OCI-LY3 (cell line): Measurements from ENCODE around the gene GRHL3.

Experiments
- H2AFZ ChIP-seq: fragments of 200-600, 300-600 bp; shearing (Covaris generic); 2 replicates; pipeline ENCODE4 v1.6.0; 2014; ENCODE audit warnings: antibody characterized with exemption, low read depth, low read length
- H3K27ac ChIP-seq: fragments of 200-600, 300-600 bp; sonication (generic); 2 replicates; pipeline ENCODE4 v1.5.1; 2014; ENCODE audit warnings: mild to moderate bottlenecking, low read length, moderate library complexity, mixed read lengths
- H3K27me3 ChIP-seq: fragments of 200-600, 300-600 bp; sonication (generic); 2 replicates; pipeline ENCODE4 v1.6.1; 2014; ENCODE audit warnings: low read depth, low read length, mixed read lengths
- H3K36me3 ChIP-seq: fragments of 200-600, 300-600 bp; sonication (generic); replicated peaks from 2 replicates; pipeline ENCODE3; 2014; ENCODE audit warnings: low read depth, low read length, mixed read lengths
- H3K4me1 ChIP-seq: fragments of 300-600, 200-600 bp; sonication (generic); 2 replicates; pipeline ENCODE4 v1.6.1; 2014; ENCODE audit warnings: low read length, mixed read lengths
- H3K4me2 ChIP-seq: fragments of 200-600, 300-600 bp; sonication (generic); 2 replicates; pipeline ENCODE4 v1.6.1; 2014; ENCODE audit warnings: low read length, mixed read lengths
- H3K4me3 ChIP-seq: fragments of 300-600, 200-600 bp; sonication (generic); 2 replicates; pipeline ENCODE4 v1.5.1; 2014; ENCODE audit warnings: antibody characterized with exemption, mild to moderate bottlenecking, low read length, moderate library complexity
- H3K79me2 ChIP-seq: fragments of 300-600, 200-600 bp; shearing (Covaris generic); 2 replicates; pipeline ENCODE4 v1.6.1; 2014; ENCODE audit warnings: mild to moderate bottlenecking, low read length, mixed read lengths
- H3K9ac ChIP-seq: fragments of 300-600, 200-600 bp; shearing (Covaris generic); 2 replicates; pipeline ENCODE4 v1.6.0; 2014; ENCODE audit warnings: mild to moderate bottlenecking, low read length, moderate library complexity
- H3K9me3 ChIP-seq: fragments of 200-600, 300-600 bp; shearing (Covaris generic); 2 replicates; pipeline ENCODE4 v1.6.1; 2014; ENCODE audit warnings: low read length, mixed read lengths; ENCODE audit not compliant: insufficient read depth
- H4K20me1 ChIP-seq: fragments of 200-600, 300-600 bp; sonication (generic); 2 replicates; pipeline ENCODE4 v1.6.1; 2016; ENCODE audit warnings: low read length, mixed read lengths; ENCODE audit not compliant: insufficient read depth
- EZH2phosphoT487 ChIP-seq: fragments of 200-600 bp; shearing (Covaris generic); IDR thresholded peaks from 2 replicates; pipeline ENCODE4 v1.6.1; 2018; ENCODE audit warnings: antibody characterized with exemption, mixed run types, low read depth
- TF ChIP-seq, protein P1 (sequence below): fragments of 200-600, 300-600 bp; sonication (generic); IDR thresholded peaks from 2 replicates; pipeline ENCODE4 v1.5.1; 2014; ENCODE audit warnings: antibody characterized with exemption, low read length, low read depth

Gene GRHL3

GRCh38 chr1:24300971-24301784 is 18.0 kb upstream of the GRHL3 start:
- H2AFZ ChIP-seq: no peak overlapping the region
- H3K4me1 ChIP-seq: peaks cover 8% of the 10 kb centered on the region
- H3K27ac ChIP-seq: no peak overlapping the region

DNA sequence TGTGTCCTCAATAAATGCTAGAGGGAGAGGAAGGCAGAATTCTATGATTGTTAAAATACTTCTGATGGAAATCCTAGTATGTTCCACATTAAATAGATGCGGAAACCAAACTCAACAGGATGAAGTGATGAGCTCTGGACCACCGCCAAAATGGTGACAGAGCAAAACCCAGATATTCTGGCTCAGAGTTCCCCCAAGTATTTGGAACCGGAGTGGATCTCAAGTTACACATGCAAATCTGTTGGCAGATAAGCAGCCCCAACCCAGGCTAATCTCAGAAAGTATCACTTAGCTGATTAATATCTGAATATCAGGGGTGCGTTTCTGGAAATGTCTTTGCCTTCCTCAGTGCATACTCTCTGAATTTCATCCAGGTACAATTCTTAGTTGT is 17.4 kb upstream of the GRHL3 start:
- H3K27me3 ChIP-seq: no peaks in the 10 kb centered on the region
- H3K79me2 ChIP-seq: no peaks in the 10 kb centered on the region
- no peak overlapping the region for H3K4me3 ChIP-seq
- no peak overlapping the region for H3K4me2 ChIP-seq
- TF ChIP-seq EZH2phosphoT487: no peak
- TF ChIP-seq, protein P1, sequence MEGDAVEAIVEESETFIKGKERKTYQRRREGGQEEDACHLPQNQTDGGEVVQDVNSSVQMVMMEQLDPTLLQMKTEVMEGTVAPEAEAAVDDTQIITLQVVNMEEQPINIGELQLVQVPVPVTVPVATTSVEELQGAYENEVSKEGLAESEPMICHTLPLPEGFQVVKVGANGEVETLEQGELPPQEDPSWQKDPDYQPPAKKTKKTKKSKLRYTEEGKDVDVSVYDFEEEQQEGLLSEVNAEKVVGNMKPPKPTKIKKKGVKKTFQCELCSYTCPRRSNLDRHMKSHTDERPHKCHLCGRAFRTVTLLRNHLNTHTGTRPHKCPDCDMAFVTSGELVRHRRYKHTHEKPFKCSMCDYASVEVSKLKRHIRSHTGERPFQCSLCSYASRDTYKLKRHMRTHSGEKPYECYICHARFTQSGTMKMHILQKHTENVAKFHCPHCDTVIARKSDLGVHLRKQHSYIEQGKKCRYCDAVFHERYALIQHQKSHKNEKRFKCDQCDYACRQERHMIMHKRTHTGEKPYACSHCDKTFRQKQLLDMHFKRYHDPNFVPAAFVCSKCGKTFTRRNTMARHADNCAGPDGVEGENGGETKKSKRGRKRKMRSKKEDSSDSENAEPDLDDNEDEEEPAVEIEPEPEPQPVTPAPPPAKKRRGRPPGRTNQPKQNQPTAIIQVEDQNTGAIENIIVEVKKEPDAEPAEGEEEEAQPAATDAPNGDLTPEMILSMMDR: no peak
- no peak overlapping the region for H3K27ac ChIP-seq
- H3K36me3 ChIP-seq: no peaks in the 10 kb centered on the region
- no peaks in the 10 kb centered on the region for H4K20me1 ChIP-seq
- no peaks in the 10 kb centered on the region for H3K9me3 ChIP-seq
- no peak overlapping the region for H3K9ac ChIP-seq
- H2AFZ ChIP-seq: no peak overlapping the region
- H3K4me1 ChIP-seq: peaks cover 8% of the 10 kb centered on the region

More at GRCh38 chr1:24300971-24301784, 18.0 kb upstream of the GRHL3 start:
- Histone ChIP-seq H4K20me1 (no peaks in the 10 kb centered on the region), H3K9me3 (no peaks in the 10 kb centered on the region), H3K4me2 (no peak overlapping the region), H3K9ac (no peak overlapping the region), H3K4me3 (no peak overlapping the region), H3K79me2 (no peaks in the 10 kb centered on the region), H3K36me3 (no peaks in the 10 kb centered on the region), H3K27me3 (no peaks in the 10 kb centered on the region)
- TF ChIP-seq EZH2phosphoT487: no peak
- TF ChIP-seq, protein P1: no peak

DNA sequence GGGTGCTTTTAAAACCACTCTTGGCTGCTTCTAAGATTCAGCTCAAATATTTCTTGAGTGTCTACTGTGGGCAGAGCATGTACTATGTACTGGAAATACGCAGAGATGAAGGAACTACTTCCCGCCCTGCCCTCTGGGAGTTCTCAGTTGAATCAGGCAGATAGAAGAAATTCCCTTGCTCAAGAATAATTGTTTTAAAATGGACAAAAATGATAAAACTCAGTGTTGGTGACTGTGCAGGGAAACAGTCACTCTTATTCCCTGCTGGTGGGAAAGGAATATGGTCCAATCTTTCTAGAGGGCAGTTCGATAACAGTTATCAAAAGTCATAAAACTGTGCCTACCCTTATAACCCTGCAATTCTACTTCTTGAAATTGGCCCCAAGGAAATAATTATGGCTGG is 16.9 kb upstream of the GRHL3 start:
- H3K4me2 ChIP-seq: no peak overlapping the region
- H3K9ac ChIP-seq: no peak overlapping the region
- H3K27ac ChIP-seq: no peak overlapping the region
- no peaks in the 10 kb centered on the region for H3K27me3 ChIP-seq
- peaks cover 8% of the 10 kb centered on the region for H3K4me1 ChIP-seq
- no peak for TF ChIP-seq EZH2phosphoT487
- TF ChIP-seq, protein P1: no peak
- no peak overlapping the region for H2AFZ ChIP-seq
- H3K79me2 ChIP-seq: no peaks in the 10 kb centered on the region
- H3K9me3 ChIP-seq: no peaks in the 10 kb centered on the region
- no peaks in the 10 kb centered on the region for H4K20me1 ChIP-seq
- no peaks in the 10 kb centered on the region for H3K36me3 ChIP-seq
- H3K4me3 ChIP-seq: no peak overlapping the region

DNA sequence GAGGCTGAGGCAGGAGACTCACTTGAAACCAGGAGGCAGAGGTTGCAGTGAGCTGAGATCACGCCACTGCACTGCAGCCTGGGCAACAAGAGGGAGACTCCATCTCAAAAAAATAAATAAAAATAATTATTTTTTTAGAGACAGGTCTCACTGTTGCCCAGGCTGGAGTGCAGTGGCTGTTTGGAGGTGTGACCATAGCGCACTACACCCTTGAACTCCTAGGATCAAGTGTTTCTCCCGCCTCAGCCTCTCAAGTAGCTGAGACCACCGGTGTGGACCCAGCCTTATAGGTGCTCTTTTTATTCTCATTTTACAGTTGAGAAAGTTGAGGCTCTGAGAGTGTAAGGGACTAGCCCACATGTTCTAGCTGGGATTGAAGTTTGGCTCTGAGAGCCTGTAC is 15.6 kb upstream of the GRHL3 start:
- Histone ChIP-seq H3K4me3 (no peak overlapping the region), H3K27ac (no peak overlapping the region), H3K9ac (no peak overlapping the region), H3K4me2 (no peak overlapping the region), H3K36me3 (no peaks in the 10 kb centered on the region), H2AFZ (no peak overlapping the region), H3K27me3 (no peaks in the 10 kb centered on the region), H3K79me2 (no peaks in the 10 kb centered on the region), H3K4me1 (peaks cover 14% of the 10 kb centered on the region), H3K9me3 (no peaks in the 10 kb centered on the region), H4K20me1 (no peaks in the 10 kb centered on the region)
- TF ChIP-seq, protein P1: no peak
- TF ChIP-seq EZH2phosphoT487: no peak
